Measurements from ENCODE around the gene PDZD2.
"Not testable (repeated sequence)": the region's sequence is repeated elsewhere in the genome, so short reads cannot be mapped to it uniquely, and the experiment has no call there.

The PDZD2 gene

DNA sequence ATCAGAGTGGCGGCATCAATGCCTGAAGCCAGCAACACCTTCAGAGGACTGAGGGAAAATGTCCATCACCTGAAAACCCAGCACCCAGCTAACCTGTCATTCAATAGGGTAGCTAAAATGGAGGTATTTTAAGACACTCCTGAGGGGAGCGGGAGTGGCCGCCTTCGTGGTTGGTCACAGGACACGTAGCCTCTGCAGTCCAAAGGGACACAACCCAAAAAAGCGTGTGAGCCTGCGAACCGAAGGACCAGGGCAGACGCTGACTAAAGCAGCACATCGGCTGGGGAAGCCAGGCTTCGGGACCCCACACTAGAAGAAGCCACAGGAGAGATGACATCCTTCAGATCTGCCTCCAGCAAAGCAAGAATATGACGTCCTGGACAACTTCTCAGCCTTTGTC is 464.6 kb downstream of the PDZD2 start:
- no peak for DNase-seq (ENCODE audit: low read depth)

DNA sequence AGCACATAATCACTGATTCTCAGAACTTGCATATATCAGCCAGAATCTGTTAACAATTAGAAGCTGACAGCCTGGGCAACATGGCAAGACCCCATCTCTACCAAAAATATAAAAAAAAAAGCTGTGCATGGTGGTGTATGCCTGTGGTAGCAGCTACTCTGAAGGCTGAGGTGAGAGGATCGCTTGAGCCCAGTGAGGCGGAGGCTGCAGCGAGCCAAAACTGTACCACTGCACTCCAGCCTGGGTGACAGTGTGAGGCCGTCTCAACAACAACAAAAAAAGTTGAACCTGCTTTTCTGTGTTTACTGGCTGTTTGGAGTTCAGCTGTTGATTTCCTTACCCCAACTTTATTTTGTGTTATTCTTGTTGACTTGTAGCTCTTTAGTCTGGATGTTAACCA is 468.4 kb downstream of the PDZD2 start:
- DNase-seq (ENCODE audit: low read depth) = no peak

DNA sequence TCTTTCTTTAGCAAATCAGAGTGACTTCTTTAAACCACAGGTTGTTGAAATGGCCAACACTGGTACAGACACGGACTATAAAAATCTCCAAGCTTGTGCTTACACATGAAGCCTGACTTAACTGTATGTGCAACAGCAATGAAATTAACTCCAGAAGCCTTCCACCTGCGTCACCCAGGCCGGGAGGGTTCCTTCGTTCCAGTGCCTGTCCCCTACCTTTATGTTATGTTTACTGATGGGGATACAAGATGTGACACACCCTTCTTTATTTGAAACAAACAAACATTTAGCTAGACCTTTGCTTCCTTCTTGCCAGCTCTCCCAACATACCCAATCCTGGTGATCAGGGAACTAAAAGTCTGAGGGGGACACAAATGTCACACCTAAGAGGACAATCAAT is 469.2 kb downstream of the PDZD2 start:
- DNase-seq (ENCODE audit: low read depth) = no peak

DNA sequence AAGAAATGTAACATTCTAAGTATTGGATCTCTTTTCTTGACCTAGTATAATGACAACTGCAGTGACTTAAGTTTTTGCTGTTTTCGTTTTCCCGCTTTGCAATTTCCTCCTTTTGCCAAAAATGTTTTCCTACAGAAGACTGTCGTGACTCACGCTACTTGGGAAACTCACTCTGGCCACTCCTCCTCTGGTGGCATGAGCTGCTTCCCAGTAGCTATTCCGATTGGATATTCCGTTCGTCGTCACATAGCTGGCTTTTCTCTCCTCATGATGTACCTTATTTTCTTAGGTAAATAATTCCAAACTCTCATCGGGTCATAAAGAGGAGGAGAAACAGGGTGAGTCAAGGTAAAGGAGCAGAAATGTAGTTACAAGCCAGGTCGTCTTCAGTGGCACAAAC is 470.3 kb downstream of the PDZD2 start:
- no peak for DNase-seq (ENCODE audit: low read depth)

DNA sequence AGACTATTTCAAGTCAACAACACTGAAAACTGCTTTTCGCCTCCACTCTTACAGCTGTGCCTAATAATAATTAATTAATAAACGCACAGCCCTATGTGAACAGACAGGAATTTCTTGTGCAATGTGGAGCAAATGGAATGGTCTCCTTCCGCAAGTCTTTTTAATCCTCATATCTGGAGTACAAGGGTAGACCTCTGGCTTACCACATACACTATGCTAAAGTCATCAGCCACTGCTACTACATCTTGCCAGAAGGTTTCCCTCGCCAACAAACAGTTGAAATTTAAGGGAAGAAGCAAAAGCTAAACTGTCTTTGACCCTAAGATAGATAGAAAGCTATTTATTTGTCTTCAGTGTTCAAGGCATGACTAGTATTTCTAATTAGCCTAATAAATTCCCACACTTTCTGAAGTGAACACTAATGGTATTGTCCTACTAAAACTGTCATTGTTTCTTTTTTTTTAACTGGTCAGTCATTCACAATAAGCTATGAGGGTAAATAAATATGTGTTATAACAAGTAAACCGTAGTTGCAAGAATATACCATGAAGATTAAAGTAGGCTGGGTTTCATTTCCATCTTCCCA is 471.3 kb downstream of the PDZD2 start:
- no peak for DNase-seq (ENCODE audit: low read depth)

DNA sequence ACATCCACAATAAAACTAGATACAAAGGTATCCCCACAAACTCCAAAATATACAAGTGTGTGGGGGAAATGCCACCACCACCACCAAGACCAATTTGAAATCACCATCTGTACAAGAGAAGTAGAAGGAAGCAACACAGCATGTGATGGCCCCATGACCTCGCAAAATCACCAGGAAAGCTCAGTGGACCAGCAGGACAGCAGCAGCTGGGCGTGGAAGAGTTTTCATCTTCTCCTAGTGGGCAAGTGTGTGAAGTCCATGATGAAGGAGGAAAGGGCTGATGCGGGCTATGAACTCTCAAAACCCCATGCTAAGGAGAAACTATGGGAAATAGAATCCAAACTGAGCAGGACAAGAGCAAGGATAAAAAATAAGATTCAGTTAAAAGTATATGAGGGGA is 477.1 kb downstream of the PDZD2 start:
- no peak for DNase-seq (ENCODE audit: low read depth)

DNA sequence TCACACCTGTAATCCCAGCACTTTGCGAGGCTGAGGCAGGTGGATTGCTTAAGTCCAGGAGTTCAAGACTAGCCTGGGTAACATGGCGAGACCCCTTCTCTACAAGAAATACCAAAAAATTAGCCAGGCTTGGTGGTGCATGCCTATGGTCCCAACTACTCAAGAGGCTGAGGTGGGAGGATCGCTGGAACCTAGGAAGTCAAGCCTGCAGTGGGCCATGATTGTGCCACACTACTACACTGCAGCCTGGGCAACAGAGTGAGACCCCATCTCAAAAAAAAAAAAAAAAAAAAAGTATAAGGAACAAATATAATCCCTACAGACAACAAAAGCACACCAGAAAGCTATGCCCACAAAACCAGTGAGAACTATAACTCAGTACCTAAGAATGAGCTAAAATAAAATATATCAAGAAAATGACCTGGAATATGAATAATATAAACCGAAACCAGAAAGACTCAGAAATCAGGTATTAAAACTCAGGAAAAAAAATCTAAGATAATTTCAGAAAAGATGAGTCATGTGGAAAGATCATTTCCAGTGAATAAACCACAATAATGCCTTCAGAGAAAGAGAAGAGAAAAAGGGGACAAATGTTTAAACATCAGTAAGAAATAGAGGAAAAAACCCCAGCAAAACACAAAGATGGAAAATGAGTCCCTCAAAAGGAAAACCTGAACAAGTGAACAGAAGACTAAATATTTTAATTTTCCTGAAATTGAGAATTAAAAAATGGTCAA is 477.8 kb downstream of the PDZD2 start:
- no peak for DNase-seq (ENCODE audit: low read depth)

DNA sequence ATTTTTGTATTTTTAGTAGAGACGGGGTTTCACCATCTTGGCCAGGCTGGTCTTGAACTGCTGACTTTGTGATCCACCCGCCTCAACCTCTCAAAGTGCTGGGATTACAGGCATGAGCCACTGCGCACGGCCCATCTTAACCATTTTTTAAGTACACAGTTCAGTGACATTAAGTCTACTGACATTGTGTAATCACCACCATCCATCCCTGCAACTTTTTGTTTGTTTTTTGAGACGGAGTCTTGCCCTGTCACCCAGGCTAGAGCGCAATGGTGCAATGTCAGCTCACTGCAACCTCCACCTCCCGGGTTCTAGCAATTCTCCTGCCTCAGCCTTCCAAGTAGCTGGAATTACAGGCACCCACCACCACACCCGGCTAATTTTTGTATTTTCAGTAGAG is 480.0 kb downstream of the PDZD2 start:
- not testable (repeated sequence) for DNase-seq (ENCODE audit: low read depth)

DNA sequence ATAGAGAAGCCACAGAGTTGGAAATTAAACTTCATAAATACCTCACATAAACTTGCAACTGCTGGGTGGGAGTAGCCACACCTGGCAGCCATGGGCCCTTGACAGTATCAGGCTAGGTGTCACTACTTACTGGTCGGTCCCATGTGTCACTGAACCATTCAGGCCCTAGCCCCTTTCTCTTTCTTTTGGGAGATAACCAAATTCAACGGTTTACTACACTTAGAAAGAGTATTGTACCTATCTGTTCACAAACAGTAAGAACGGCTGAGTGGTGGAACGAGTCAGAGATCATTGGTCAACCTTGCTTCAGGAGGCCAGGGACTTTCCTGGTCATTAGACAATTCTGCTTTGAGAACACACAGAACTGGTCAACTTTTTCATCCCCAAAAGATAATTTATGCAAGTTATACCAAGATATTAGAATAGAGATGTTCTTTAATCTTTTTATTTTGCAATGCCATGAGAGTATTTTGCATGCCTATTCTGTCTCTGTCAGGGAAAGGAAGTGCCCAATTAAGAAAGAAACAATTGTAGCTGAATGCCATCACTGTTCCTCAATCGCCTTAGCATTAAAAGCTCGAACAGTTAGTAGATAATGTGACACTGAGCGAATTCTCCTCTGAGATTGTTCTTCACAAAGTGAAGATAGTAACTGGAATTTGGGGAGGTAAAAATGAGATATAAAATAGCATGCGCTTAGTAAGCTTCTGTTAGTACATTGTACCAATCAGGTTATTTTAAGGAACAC is 484.3 kb downstream of the PDZD2 start:
- no peak for DNase-seq (ENCODE audit: low read depth)

DNA sequence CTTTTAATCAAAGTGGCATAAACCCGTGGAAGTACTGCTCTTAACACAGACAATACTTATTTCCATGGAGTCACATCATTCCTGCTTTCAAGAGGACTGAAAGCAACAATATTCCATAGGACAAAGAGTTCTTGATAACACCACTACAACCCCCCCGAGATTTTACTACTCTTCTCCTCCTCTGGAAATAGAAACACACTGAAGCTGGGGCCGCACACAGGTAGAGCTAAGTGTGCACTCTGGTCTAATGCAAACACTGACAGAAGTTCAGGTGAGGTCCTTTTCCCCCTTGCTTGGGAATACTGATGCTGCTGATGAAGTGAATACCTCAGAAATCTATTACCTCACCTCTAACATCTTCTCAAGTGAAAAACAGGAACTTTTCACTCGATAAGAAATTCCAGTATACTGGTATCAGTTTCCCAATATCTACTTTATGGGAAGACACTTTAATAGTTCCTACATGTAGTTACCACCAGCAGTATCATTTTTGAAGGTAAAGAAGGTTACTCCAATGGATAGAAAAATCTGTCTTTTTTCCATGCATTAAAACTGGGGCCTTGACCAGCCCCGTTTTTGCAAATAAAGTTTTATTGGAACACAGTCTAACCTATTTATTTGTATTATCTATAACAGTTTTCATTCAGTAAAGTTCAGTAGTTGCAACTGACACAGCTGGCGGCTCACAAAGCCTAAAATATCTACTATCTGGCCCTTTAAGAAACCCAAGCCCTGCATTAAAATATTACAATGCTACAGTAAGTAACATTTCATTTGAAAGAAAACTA is 485.2 kb downstream of the PDZD2 start:
- no peak for DNase-seq (ENCODE audit: low read depth)

DNA sequence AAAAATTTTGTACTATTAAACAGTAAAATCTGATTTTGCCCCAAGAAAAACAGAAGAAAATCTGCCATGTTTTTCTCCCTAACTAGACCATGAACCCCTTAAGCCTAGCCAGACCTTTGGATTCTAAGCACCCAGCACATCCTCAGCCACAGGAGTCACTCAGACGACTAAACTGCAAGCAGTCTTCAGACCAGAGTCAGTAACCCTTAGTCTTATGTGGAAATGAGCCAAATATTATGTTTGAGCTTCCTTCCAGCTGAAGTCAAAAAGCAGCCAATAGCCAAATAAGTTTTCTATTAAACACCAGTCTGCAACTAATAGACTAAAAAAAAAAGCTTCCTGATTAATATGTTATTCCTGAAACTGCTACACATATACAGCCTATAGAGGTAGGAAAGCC is 487.8 kb downstream of the PDZD2 start:
- no peak for DNase-seq (ENCODE audit: low read depth)

DNA sequence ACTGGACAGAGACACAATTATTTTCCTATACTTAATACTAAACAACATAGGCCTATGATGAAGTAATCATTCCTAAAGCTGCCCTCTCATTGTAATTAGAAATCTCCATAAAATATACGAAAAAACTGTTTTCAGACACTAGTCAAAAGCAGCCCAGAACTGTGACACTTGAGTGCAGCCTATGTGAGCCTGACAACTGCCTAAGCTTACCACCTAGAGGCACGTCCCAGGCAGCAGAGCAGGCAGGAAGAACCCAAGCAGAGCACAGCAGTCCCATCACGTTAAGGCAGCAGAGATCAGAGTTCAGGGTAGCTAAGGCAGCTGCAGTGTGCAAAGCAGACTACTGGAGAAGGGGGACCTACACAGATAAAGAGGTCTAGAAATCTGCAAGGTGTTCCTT is 488.8 kb downstream of the PDZD2 start:
- no peak for DNase-seq (ENCODE audit: low read depth)

DNA sequence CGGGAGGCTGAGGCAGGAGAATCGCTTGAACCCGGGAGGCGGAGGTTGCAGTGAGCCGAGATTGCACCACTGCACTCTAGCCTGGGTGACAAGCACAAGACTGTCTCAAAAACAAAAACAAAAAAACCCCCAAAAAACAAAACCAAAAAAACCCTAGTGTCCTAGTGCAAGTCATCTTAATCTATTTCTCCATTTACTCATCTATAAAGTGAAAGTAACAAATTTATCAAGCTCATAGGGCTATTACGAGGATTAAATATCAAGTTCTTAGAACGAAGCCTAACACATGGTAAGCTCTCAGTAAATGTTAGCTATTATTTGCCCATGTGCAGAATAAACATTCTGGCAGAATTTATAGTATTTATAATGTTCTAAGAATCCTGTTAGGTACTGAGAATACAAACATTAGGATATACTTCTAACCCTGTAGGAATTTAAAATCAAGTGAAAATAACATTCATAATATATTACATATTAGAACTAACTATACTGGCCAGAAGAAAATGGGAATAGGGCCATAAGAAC is 490.2 kb downstream of the PDZD2 start:
- DNase-seq (ENCODE audit: low read depth) = no peak

DNA sequence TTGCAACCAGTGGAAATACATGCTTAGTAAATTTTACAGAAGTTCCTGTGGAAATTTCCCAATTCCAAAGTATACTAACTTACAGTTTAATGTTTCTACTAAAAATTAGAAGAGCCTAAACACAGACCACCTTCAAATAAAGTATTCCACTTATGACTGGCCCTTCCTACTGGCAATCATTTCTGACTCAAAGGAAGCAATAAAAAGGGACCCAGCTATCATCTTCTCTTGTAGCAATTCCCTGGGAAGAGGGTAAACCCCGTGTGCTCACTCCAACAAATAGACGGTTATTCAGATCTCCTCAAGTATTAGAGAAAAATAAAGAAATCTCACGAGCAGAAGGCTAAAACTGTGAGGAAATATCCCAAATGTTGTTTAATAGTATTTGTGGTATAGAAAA is 491.9 kb downstream of the PDZD2 start:
- no peak for DNase-seq (ENCODE audit: low read depth)

DNA sequence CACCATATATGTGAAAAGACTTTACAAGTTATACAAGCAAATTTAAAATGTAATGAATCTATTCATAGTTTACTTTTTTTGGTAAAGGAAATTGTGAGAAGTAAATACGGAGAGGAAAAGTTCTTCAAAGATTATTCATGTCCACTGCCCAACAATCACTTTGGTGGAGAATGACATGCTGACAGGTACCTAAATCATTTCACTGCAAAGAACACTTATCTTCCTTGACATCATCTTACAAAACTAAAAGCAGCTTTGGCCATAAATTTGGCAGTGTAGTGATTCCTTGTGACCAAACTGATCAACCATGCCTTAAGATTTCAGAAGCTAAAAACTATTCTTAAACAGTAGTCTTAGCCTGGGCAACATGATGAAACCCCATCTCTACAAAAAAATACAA is 492.7 kb downstream of the PDZD2 start:
- no peak for DNase-seq (ENCODE audit: low read depth)

DNA sequence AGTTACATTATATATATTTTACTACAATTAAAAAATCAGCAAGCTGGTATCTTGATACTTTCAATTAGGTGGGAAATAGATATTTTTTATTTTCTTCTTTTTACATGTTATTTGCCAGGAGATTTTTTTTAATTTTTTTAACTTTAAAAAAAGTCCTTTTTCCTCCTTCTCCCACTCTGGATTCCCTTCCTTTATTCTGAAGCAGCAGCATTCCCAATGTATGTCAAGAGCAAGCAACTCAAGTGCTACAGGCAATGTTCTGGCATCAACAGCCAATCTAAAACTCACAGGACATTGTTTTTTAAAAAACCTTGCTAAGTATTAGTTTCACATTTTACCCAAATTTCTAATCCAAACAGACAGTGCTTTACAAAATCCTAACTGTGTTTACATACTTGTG is 493.8 kb downstream of the PDZD2 start:
- no peak for DNase-seq (ENCODE audit: low read depth)

DNA sequence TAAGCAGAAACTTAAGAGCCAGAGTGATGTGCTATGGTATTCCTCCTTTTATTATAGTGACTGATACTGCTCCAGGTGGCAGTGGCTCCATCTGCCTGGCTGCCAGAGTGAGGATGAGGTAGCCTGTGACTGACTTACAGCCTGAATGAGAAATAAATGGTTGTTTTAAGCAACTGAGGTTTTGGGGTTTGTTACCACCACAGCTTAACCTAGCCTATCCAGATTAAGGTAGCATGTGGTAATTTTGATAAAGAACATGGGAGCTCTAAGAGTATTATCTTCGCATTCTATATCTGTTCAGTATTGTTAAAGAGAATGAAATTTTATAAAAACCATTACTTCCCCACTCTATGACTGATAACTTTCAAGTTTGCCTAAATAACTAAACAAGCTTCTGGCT is 496.2 kb downstream of the PDZD2 start:
- DNase-seq (ENCODE audit: low read depth) = no peak

DNA sequence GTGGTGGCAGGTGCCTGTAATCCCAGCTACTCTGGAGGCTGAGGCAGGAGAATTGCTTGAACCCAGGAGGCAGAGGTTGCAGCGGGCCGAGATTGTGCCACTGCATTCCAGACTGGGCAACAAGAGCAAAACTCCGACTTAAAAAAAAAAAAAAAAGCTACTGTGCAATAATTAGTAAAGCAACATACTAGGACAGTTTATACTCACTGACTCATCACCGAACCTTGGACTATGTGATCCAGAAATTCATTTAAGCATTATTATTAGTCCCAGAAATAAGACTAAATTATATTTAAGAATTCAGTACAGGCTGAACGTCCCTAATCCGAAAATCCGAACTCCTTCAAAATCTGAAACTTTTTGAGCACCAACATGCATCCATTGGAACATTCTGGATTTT is 497.4 kb downstream of the PDZD2 start:
- DNase-seq (ENCODE audit: low read depth) = no peak

DNA sequence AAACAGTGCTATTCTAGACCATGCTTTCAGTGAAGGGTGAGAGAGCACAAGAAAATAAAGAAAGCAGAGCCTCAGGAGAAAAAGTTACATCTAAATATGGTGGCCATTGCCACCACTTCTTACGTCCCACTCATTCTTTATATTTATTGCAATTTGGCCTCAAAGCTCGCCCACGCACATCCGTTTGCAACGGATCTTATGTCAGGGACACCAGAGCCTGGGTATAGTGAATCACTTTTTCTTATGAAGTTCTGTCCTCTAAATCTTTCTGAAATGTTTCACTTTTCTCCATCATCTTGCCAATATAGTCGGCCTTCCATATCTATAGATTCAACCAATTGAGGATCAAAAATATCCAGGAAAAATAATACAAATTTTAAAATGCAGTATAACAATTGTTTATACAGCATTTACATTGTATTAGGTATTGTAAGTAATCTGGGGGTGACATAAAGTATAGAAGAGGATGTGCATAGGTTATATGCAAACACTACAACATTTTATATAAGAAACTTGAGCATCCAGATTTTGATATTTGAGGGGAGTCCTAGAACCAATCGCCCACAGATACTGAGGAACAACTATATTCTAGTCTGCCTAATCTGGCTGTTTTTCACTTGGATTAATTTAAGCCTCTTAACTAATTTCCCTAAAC is 500.0 kb downstream of the PDZD2 start:
- DNase-seq (ENCODE audit: low read depth) = no peak

DNA sequence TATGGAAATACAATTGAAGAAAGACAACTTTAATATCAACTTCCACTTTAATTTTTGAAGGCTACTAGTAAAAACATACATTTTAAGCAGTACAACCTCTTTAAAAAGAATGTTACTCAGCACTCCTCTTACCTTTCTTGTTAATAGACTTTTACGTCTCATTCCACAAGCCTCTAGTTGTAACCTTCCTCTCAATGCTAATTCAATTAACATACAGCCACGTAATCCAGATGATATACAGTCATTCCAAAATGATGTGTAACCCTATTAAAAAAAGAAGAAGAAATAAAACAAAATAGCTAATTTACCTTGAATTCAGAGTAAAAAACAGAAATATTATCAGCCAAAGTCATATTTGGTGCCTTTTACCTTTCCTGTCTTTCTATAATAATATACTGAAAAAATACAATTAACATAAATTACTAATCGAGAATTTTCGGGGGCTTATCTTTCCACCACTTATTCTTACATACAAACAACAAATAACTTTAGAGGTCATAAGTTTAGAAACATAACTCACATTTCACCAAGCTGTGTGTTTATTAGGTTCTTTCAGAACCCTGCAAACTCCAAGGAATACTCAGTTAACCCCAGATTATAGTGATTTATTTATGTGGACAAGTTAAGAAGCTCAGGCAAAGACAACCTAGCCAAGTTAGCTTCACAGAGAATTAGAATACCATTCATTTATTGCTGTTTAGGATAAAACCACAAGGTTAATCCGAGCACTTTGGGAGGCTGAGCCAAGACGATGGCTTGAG is 504.9 kb downstream of the PDZD2 start:
- no peak for DNase-seq (ENCODE audit: low read depth)

Data from T-helper 22 cell (primary cell).